Stimulated activated CD4-positive, alpha-beta T cell treated with anti-CD3 and anti-CD28 coated beads, Interleukin-15, amount 100 ng/mL, for 1 hour (primary cell): ENCODE measurements around the gene ABCG4.
"Not testable (repeated sequence)": the region's sequence is repeated elsewhere in the genome, so short reads cannot be mapped to it uniquely, and the experiment has no call there.

Source experiments
- DNase-seq, 2 donors: peaks; one replicate each; pipeline ENCODE4 v3.0.0-alpha.2; 2020; ENCODE audit warnings: low read depth in 1 of 2, low spot score in 1 of 2

Gene ABCG4

DNA sequence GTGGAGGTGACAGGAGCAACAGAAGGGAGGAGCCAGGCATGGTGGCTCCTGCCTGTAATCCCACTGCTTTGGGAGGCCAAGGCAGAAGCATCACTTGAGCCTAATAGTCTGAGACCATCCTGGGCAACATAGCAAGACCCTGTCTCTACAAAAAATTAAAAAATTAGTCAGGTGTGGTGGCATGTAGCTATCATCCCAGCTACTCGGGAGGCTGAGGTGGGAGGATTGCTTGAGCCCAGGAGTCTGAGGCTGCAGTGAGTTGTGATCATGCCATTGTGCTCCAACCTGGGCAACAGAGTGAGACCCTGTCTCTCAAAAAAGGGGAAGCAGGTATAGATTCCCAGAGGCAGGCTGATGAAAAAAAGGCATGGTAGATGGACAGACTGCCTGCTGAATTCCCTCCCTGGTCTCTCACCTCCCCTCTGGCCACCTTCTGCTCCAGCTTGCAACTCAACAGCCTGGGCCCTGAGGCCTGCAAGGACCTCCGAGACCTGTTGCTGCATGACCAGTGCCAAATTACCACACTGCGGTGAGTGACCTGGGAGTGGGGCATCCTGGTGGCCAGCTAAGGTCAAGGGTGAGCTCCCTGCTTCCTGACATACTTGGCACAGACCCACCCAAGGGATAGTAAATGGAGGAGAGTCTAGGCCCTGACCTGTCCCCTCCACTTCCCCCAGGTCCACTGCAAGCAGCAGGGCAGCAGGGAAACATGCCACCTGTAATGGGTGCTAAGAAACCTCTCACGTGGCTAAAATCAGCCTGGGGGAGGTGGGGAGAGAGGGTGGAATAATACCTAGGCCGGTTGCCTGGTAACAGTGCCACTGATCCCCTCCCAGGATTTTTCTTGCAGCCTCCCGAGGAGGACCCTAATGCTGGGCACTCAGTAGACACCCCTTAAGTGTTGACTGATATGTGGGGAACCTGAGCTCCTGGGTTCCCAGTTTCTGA is 32.2 kb downstream of the ABCG4 start:
- no peak for DNase-seq

DNA sequence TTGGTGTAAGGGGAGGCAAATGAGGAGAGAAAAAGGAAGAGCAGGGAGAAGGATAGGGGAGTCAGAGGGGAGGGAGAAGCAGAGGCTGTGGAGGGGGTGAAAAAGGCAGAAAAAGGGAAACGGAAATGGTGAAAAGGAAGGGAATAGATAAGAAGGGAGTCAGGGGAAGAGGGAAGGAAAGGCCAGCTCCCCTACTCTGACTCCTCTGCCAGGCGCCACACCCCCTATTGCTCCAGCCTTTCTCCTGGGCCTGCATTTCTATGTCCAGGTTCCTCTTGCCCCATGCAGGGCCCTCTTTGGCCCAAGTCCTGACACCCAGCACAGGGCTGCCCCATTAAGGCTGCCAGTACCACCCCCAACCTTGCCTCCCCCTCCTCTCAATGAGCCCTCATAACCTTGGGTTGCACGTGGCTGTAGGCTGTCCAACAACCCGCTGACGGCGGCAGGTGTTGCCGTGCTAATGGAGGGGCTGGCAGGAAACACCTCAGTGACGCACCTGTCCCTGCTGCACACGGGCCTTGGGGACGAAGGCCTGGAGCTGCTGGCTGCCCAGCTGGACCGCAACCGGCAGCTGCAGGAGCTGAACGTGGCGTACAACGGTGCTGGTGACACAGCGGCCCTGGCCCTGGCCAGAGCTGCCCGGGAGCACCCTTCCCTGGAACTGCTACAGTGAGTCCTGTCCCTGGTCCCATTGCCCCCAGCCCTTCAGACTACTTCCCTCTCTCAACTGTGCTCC is 33.0 kb downstream of the ABCG4 start:
- no peak for DNase-seq

GRCh38 chr11:119184399-119184798 is 35.5 kb downstream of the ABCG4 start:
- not testable (repeated sequence) for DNase-seq

DNA sequence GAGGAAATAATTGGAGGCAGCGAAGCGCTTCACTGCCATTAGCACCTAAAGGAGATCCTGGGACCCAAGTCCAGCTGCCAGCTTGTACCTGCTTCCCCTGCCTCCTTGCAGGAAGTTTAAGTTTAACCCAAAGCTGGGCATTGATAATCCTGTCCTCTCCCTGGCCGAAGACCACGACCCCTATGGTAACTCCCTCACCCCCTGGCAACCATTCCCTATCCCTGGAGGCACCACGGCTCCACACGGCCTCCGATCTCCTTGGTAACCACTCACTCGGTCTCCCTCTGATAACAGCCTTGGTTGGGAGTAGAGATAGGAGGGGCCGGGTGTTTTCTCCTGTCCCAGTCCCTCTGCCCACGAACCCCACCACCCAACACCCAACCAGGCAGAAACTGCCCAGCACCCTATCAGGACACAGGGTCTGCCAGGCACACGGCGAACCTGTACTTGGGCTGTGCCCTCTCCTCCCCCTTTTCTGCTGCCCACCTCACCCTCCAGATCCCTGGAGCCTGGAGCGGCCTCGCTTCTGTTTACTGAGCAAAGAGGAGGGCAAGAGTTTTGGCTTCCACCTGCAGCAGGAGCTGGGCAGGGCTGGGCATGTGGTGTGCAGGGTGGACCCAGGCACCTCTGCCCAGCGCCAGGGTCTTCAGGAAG is 37.3 kb downstream of the ABCG4 start:
- DNase-seq: no peak

DNA sequence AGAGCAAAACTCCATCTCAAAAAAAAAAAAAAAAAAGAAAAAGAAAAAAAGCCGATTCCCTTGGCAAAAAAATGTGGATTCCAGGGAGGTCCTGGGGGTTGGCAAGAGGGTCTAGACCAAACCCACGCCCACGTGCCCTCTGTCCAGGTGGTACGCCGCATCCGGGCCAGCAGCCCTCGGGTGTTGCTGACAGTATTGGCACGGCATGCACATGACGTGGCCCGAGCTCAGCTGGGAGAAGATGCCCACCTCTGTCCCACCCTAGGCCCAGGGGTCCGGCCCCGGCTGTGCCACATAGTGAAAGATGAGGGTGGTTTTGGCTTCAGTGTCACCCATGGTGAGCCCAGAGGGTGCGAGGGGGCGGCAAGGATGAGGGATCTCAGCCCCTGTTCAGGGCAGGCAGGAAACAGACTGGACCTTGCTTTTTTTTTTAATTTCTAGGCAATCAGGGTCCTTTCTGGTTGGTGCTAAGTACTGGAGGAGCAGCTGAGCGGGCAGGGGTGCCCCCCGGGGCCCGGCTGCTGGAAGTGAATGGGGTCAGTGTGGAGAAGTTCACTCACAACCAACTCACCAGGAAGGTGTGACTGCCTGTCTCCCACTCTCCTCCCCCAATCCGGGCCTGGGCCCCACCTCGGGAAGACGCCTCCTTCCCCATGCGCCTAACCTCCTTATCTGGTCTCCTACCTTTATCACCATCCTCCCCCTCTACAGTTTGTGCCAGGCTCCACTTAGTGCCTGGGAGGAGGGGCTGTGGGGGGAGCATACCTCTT is 38.5 kb downstream of the ABCG4 start:
- no peak for DNase-seq

GRCh38 chr11:119188067-119188466 is 39.2 kb downstream of the ABCG4 start:
- DNase-seq: no peak

GRCh38 chr11:119188887-119189286 is 40.0 kb downstream of the ABCG4 start:
- no peak for DNase-seq

DNA sequence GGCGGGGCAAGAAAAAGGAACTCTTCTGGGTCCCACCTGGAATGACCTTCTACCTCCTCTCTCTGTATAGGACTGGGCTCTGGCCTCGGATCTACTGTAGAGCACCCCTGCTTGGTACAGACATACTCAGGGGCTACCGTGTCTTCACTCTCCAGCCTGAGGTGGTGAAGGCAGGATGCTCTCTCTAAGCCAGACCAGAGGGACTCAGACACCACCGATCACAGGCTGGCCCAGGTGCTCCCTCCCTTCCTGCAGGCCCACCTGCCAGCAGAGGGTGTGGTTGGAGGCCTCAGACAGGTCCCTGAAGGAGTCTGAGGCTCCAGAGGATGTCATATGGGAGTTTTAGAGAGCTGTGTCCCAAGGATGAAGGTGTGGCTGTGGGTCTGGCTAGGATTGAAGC is 40.5 kb downstream of the ABCG4 start:
- no peak for DNase-seq

- DNase-seq: no peak
These were observed 41.7 kb downstream of the ABCG4 start for GRCh38 chr11:119190531-119190930.

DNA sequence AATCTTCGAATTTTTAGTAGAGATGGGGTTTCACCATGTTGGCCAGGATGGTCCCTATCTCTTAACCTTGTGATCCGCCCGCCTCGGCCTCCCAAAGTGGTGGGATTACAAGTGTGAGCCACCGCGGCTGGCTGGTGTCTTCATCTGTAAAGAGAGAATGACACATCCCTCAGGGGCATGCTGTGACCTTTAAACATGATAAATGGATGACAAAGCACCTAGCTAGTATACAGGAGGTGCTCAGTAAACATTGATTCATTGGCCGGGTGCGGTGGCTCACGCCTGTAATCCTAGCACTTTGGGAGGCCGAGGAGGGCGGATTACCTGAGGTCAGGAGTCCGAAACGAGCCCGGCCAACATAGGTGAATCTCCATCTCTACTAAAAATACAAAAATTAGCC is 42.4 kb downstream of the ABCG4 start:
- not testable (repeated sequence) for DNase-seq

DNA sequence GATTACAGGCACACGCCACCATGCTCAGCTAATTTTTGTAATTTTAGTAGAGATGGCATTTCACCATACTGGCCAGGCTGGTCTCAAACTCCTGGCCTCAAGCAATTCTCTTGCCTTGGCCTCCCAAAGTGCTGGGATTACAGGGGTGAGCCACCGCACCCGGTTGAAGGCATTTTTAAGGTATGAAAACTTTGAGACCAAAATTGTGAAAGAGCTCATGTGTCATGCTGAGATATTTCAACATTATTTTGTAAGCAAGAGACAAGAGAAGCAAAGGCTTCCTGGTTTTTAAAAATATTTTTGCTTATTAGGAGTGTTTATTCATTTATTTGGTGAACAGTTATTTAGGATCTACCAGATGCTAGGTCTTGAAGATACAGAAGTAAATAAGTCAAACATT is 43.3 kb downstream of the ABCG4 start:
- DNase-seq: no peak

- no peak for DNase-seq
These were observed 44.1 kb downstream of the ABCG4 start for GRCh38 chr11:119193001-119193400.

DNA sequence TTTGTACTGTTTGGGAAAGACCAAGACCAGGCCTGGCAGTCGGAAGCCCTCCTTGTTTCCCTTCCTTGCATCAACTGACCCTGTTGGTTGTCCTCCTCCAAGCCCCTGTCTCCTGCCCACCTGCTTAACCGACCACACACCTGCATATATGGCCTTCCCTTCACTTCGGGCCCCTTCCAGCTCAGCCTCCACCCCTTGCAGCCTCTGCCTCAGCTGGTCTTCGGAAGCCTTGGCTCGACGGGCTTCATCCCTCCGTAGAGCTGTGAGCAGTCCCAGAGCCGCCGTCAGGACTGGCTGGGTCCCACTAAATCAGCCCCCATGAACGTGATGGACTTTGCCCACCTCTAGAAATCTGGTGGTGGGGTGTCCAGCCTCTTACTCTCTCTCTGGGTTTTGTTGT is 44.8 kb downstream of the ABCG4 start:
- DNase-seq: no peak

DNA sequence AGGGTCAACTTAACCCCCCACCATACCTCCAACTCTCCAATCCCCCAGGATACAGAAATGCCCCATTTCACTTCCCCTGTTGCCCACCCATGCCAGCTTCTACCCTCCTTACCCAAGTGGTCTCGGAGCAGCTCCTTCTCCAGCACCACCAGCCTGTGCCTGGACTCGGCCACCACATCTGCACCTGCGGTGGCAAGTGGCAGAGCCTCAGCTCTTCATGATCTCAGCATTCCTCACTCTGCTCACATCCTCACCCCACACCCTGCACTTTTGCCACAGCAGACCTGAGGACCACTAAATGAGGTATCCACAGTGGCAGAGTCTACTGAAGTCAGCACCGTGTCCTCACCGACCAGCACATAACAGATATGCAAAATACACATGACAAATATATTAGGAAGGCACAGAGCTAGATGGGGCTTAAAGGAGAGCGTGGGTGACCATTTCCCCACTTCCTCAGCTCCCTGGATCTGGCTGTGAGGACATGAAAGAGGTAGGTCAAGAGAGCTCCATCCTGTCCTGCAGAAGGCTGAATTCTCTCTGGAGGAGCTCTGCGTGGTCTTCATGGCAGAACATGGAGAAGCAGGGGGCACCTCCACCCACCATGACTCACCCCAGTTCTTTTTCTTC is 46.1 kb downstream of the ABCG4 start:
- DNase-seq: no peak

DNA sequence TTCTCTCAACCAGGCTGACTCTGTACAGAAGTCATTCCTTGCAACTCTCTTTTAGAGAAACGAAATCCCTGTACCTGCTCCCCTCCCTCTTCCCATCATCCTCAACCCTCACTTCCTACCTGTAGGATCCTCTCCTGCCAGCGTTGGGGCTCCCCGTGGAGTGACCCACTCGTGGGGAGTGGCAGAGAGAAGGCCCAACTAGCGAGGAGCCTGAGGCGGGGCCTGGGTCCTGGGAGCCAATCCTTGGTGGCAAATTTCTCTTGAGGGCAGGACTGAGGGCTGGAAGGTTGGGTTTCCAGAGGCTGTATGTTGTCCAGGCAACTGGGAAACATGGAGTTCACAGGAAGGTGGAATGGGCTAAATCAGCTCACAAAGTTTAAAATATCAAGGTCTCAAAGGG is 46.8 kb downstream of the ABCG4 start:
- no peak for DNase-seq

- DNase-seq: peak in 1 of 2 donors; percentile 15
These were observed 48.1 kb downstream of the ABCG4 start for GRCh38 chr11:119196833-119197483.

GRCh38 chr11:119198925-119199324 is 50.1 kb downstream of the ABCG4 start:
- no peak for DNase-seq

- not testable (repeated sequence) for DNase-seq
These were observed 52.4 kb downstream of the ABCG4 start for GRCh38 chr11:119201236-119201635.

DNA sequence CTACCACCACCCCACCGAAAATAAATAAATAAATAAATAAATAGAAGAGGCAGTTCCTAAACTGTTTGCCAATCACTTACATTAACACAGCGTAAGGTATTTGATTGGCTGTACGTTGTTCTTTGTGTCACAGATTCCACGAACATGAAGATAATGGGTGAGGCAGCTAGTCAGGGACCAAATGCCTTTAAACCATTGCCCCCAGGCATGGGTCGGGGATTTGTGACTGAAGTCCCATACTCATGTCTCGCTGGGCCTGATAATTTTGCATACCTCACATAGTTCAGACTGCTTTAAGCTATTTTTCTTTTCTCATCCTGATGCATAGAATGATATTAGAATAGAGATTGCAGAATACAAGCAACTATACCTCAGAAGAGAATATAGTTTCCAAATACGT is 53.7 kb downstream of the ABCG4 start:
- no peak for DNase-seq

DNA sequence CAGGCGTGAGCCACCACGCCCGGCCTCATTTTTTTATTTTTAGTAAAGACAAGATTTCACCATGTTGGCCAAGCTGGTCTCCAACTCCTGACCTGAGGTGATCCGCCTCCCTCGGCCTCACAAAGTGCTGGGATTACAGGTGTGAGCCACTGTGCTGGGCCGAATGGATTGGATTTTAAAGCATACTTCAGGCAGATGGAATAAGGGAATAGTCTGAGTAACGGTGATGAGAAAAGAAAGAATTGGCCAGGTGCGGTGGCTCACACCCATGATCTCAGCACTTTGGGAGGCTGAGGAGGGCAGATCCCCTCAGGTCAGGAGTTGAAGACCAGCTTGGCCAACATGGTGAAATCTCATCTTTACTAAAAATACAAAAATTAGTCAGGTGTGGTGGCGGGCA is 55.2 kb downstream of the ABCG4 start:
- no peak for DNase-seq
